Spleen (tissue), 11 donors: ENCODE measurements around the gene EIF3K. TPM values are rescaled to one million over a fixed set of nuclear protein-coding genes. Genes with fewer than 3 reads are reported as not detected.

Source experiments
- DNase-seq: peaks from one replicate; pipeline ENCODE4 v3.0.0-alpha.2; 2020
- H3K27ac ChIP-seq, 8 donors: fragments of 200-600 bp; sonication (generic) in 7 of 8; 1 replicate in 4 of 8; 2 replicates in 4 of 8; pipeline versions ENCODE4 v1.5.0 to v1.8.0; 2016 to 2021; ENCODE audit warnings: inconsistent platforms in 4 of 8, mild to moderate bottlenecking in 4 of 8, moderate library complexity in 1 of 8
- H3K27me3 ChIP-seq, 7 donors: fragments of 200-600 bp; sonication (generic) in 6 of 7; replicated peaks in 1 of 7; 1 replicate in 4 of 7; 2 replicates in 3 of 7; pipeline versions ENCODE4 v1.5.0 to v1.8.0; 2016 to 2021; ENCODE audit warnings: inconsistent platforms in 3 of 7, mild to moderate bottlenecking in 1 of 7
- H3K36me3 ChIP-seq, 6 donors: fragments of 200-600 bp; sonication (generic) in 5 of 6; 1 replicate in 4 of 6; 2 replicates in 2 of 6; pipeline versions ENCODE4 v1.5.0 to v1.8.0; 2016 to 2021; ENCODE audit warnings: inconsistent platforms in 2 of 6
- H3K4me1 ChIP-seq, 6 donors: fragments of 200-600 bp; sonication (generic) in 5 of 6; 1 replicate in 3 of 6; 2 replicates in 3 of 6; pipeline versions ENCODE4 v1.5.0 to v1.8.0; 2016 to 2021; ENCODE audit warnings: inconsistent platforms in 3 of 6
- H3K4me3 ChIP-seq, 8 donors: fragments of 200-600 bp; sonication (generic) in 7 of 8; 1 replicate in 4 of 8; 2 replicates in 4 of 8; pipeline versions ENCODE4 v1.5.0 to v1.8.0; 2016 to 2021; ENCODE audit warnings: inconsistent platforms in 4 of 8, mild to moderate bottlenecking in 4 of 8, moderate library complexity in 2 of 8
- H3K9me3 ChIP-seq, 8 donors: fragments of 200-600 bp; sonication (generic) in 7 of 8; 1 replicate in 4 of 8; 2 replicates in 4 of 8; pipeline versions ENCODE4 v1.5.0 to v1.8.0; 2016 to 2021; ENCODE audit warnings: inconsistent platforms in 4 of 8
- POLR2AphosphoS5 ChIP-seq, 3 donors: sonication (generic); formaldehyde crosslinking; IDR thresholded peaks; one replicate each; pipeline ENCODE4 v1.5.1; 2017; ENCODE audit warnings: antibody characterized with exemption in 3 of 3
- WGBS, 5 donors: extraction: QIAGEN DNeasy Blood & Tissue Kit in 3 of 5; methylation state at CpG; one replicate each; pipeline versions ENCODE4 v1.1.5 to v1.1.7; 2013 to 2018; 5-methylcytosine and 5-hydroxymethylcytosine counted together
- intact Hi-C: fragments of 100-400 bp; cut with DNase I; formaldehyde crosslinking; loops from one replicate; pipeline ENCODE4 v1.15.0; 2023; ENCODE audit warnings: low total_unique reads
- polyA plus RNA-seq, 3 donors: library from polyadenylated mRNA; stranded (reverse); fragments of 200-250 nt; gene quantifications; one replicate each; pipeline ENCODE4 v1.2.1, GENCODE V29; 2013
- total RNA-seq, 7 donors: library from RNA; depleted of rRNA in 3 of 7; stranded (reverse); fragments of >200 nt in 3 of 7; fragmentation: NEBNext Ultra II Directional in 4 of 7; extraction: Animal tissue kit (Norgen Biotek cat#: 25700) in 4 of 7; gene quantifications; one replicate each; pipeline versions ENCODE4 v1.1.0 to v1.2.1, GENCODE V29; 2016 to 2021
- TF ChIP-seq, protein P1 (sequence below), 11 experiments: fragments of 200-600 bp in 7 of 11; fragments of 450-650 bp in 4 of 11; sonication (generic) in 4 of 11; IDR thresholded peaks in 8 of 11; conservative IDR thresholded peaks in 3 of 11; 1 replicate in 7 of 11; 2 replicates in 4 of 11; pipeline versions ENCODE4 v1.4.0 to v1.8.0; 2016 to 2021; ENCODE audit warnings: antibody characterized with exemption in 11 of 11, inconsistent platforms in 4 of 11, mild to moderate bottlenecking in 1 of 11
- donor health status: healthy with polysubstance abuse.
- donor health status: DM: no; HTN: no; CAD: no; lungs with moderate emphysema.
- donor health status: DM: no; HTN: no; CAD: no.
- donor health status: Bipolar disorder and iron deficiency.
- donor health status: healthy.
- donor health status: DM: no; HTN: no; CAD: no.
- donor health status: DM: yes; HTN: yes; CAD: no.

Gene EIF3K
- total and polyA plus RNA-seq, 10 donors, result 232 to 538 (median 302) TPM

DNA sequence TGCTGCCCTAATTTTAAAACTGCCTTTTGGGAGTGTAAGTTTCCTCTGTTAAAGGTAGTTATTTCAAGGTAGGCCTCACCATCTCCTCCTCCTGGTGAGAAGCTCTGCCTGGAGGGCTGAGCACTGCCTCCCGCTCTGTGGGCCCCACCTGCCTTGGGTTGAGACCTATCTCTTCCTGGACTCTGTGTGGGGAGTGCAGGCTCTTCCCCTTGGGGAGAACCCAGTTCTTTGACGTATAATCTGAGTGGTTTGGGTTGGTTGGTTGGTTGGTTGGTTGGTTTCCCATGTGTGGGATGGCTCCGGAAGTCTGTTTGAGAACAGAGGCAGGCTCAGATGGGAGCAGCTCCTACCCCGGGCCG, 67.5 kb downstream of the EIF3K start:
- H3K27ac ChIP-seq, result peak overlapping the region; percentile 51 to 91 (median 82)
- TF ChIP-seq, protein P1, sequence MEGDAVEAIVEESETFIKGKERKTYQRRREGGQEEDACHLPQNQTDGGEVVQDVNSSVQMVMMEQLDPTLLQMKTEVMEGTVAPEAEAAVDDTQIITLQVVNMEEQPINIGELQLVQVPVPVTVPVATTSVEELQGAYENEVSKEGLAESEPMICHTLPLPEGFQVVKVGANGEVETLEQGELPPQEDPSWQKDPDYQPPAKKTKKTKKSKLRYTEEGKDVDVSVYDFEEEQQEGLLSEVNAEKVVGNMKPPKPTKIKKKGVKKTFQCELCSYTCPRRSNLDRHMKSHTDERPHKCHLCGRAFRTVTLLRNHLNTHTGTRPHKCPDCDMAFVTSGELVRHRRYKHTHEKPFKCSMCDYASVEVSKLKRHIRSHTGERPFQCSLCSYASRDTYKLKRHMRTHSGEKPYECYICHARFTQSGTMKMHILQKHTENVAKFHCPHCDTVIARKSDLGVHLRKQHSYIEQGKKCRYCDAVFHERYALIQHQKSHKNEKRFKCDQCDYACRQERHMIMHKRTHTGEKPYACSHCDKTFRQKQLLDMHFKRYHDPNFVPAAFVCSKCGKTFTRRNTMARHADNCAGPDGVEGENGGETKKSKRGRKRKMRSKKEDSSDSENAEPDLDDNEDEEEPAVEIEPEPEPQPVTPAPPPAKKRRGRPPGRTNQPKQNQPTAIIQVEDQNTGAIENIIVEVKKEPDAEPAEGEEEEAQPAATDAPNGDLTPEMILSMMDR (IDR thresholded peaks at IDR 0.05 in 8 of 11, conservative IDR thresholded peaks at IDR 0.05 in 3 of 11), result no peak
- TF ChIP-seq POLR2AphosphoS5 (IDR thresholded peaks at IDR 0.05), result peak in 2 of 3 donors; percentile 16 to 42
- H3K36me3 ChIP-seq, result peaks cover 0 to 19% (median 0%) of the 10 kb centered on the region in 6 donors
- intact Hi-C loops, result no loop called here
- WGBS, 5 donors, result 27 to 40% (median 32%) methylated on average over 5 of the region's 5 CpGs
- H3K4me3 ChIP-seq, result no peak overlapping the region
- no peaks in the 10 kb centered on the region for H3K9me3 ChIP-seq
- DNase-seq, result no peak
- peaks cover 58 to 100% (median 93%) of the 10 kb centered on the region in 6 donors for H3K4me1 ChIP-seq
- H3K27me3 ChIP-seq, result no peaks in the 10 kb centered on the region

Other genes starting within 250 kb of the EIF3K start
- gene PSMD8, start 244.6 kb upstream of the EIF3K start, total RNA-seq, result 100 to 1,000 TPM in 3 of 7 donors, 10 to 100 TPM in 4; 80.1 to 144 (median 85.1) TPM
- 10 to 100 TPM; 39.0 to 68.1 (median 64.2) TPM for gene PSMD8, start 244.6 kb upstream of the EIF3K start, polyA plus RNA-seq
- not detected for gene GGN, start 231.2 kb upstream of the EIF3K start, total RNA-seq
- under 1 TPM in 2 of 3 donors, not detected in 1; 0.08 to 0.19 TPM for gene GGN, start 231.2 kb upstream of the EIF3K start, polyA plus RNA-seq
- gene SPRED3, start 230.5 kb upstream of the EIF3K start, total RNA-seq, result 1 to 10 TPM in 1 of 7 donors, under 1 TPM in 5, not detected in 1; 0.14 to 1.2 (median 0.47) TPM
- under 1 TPM; 0.03 to 0.46 (median 0.45) TPM for gene SPRED3, start 230.5 kb upstream of the EIF3K start, polyA plus RNA-seq
- 10 to 100 TPM; 18.0 to 26.1 (median 20.4) TPM for gene FAM98C, start 216.1 kb upstream of the EIF3K start, total RNA-seq
- 10 to 100 TPM; 25.2 to 27.4 (median 26.1) TPM for gene FAM98C, start 216.1 kb upstream of the EIF3K start, polyA plus RNA-seq
- 10 to 100 TPM; 15.6 to 59.9 (median 32.1) TPM for gene RASGRP4, start 193.0 kb upstream of the EIF3K start, total RNA-seq
- 1 to 10 TPM; 1.7 to 7.4 (median 6.7) TPM for gene RASGRP4, start 193.0 kb upstream of the EIF3K start, polyA plus RNA-seq
- 1 to 10 TPM in 5 of 7 donors, under 1 TPM in 2; 0.32 to 3.0 (median 1.4) TPM for gene RYR1, start 185.5 kb upstream of the EIF3K start, total RNA-seq
- gene RYR1, start 185.5 kb upstream of the EIF3K start, polyA plus RNA-seq, result 1 to 10 TPM in 1 of 3 donors, under 1 TPM in 2; 0.32 to 3.2 (median 0.39) TPM
- gene MAP4K1, start 1.2 kb upstream of the EIF3K start, total RNA-seq, result 100 to 1,000 TPM in 4 of 7 donors, 10 to 100 TPM in 3; 58.2 to 163 (median 122) TPM
- 100 to 1,000 TPM in 2 of 3 donors, 10 to 100 TPM in 1; 81.3 to 161 (median 153) TPM for gene MAP4K1, start 1.2 kb upstream of the EIF3K start, polyA plus RNA-seq
- 100 to 1,000 TPM; 360 to 621 (median 487) TPM for gene ACTN4, start 28.5 kb downstream of the EIF3K start, total RNA-seq
- gene ACTN4, start 28.5 kb downstream of the EIF3K start, polyA plus RNA-seq, result 100 to 1,000 TPM in 1 of 3 donors, 10 to 100 TPM in 2; 39.3 to 185 (median 51.2) TPM
- 10 to 100 TPM in 5 of 7 donors, 1 to 10 TPM in 2; 9.0 to 25.6 (median 12.6) TPM for gene CAPN12, start 125.3 kb downstream of the EIF3K start, total RNA-seq
- 10 to 100 TPM; 15.2 to 33.3 (median 29.1) TPM for gene CAPN12, start 125.3 kb downstream of the EIF3K start, polyA plus RNA-seq
- gene LGALS7, start 154.3 kb downstream of the EIF3K start, total RNA-seq, result 1 to 10 TPM in 1 of 7 donors, not detected in 6; 4.4 TPM
- 1 to 10 TPM in 2 of 3 donors, under 1 TPM in 1; 0.52 to 7.4 (median 5.1) TPM for gene LGALS7, start 154.3 kb downstream of the EIF3K start, polyA plus RNA-seq
- 10 to 100 TPM in 2 of 7 donors, 1 to 10 TPM in 2, not detected in 3; 1.1 to 60.3 (median 17.5) TPM for gene LGALS7B, start 170.0 kb downstream of the EIF3K start, total RNA-seq
- gene LGALS7B, start 170.0 kb downstream of the EIF3K start, polyA plus RNA-seq, result 100 to 1,000 TPM in 2 of 3 donors, 1 to 10 TPM in 1; 1.1 to 167 (median 116) TPM
- 1 to 10 TPM; 1.1 to 7.5 (median 2.8) TPM for gene LGALS4, start 193.8 kb downstream of the EIF3K start, total RNA-seq
- 1 to 10 TPM; 2.9 to 9.6 (median 9.3) TPM for gene LGALS4, start 193.8 kb downstream of the EIF3K start, polyA plus RNA-seq
- 100 to 1,000 TPM; 119 to 293 (median 191) TPM for gene ECH1, start 212.6 kb downstream of the EIF3K start, total RNA-seq
- gene ECH1, start 212.6 kb downstream of the EIF3K start, polyA plus RNA-seq, result 100 to 1,000 TPM; 196 to 370 (median 216) TPM
- gene HNRNPL, start 230.8 kb downstream of the EIF3K start, total RNA-seq, result 100 to 1,000 TPM; 188 to 357 (median 294) TPM
- 100 to 1,000 TPM; 147 to 175 (median 168) TPM for gene HNRNPL, start 230.8 kb downstream of the EIF3K start, polyA plus RNA-seq